PC-3 (cell line): ENCODE results near the gene TP53I3. TPM values are rescaled to one million over a fixed set of nuclear protein-coding genes. Genes with fewer than 3 reads are reported as not detected.
"Not testable (repeated sequence)": the region's sequence is repeated elsewhere in the genome, so short reads cannot be mapped to it uniquely, and the experiment has no call there.

Source experiments
- ATAC-seq: fragments of 200-7000 bp; cut with Tn5 transposase; 2 replicates; pipeline ENCODE4 v1.9.1; 2020; ENCODE audit warnings: mild to moderate bottlenecking, moderate library complexity
- BruUV-seq: library from RNA; stranded (reverse); fragments of 400-500 nt; replicated peaks from 2 replicates; lab custom pipeline; 2021; lab: Mats Ljungman, UMichigan
- CTCF ChIA-PET: fragments of 300-600 bp; sonication (Branson Sonifier 250); formaldehyde crosslinking; loops from one replicate; lab custom pipeline; 2022; ENCODE audit warnings: antibody characterized with exemption; lab: Charles Lee
- POLR2A ChIA-PET: fragments of 300-600 bp; sonication (Branson Sonifier 250); formaldehyde crosslinking; loops from one replicate; lab custom pipeline; 2022; ENCODE audit warnings: antibody characterized with exemption; ENCODE audit not compliant: unreplicated experiment; lab: Charles Lee
- DNase-seq: peaks from one replicate; pipeline ENCODE4 v3.0.0-alpha.2; 2015
- H2AFZ ChIP-seq: fragments of 300-600 bp; sonication (generic); 2 replicates; pipeline ENCODE4 v1.6.0; 2016; ENCODE audit warnings: antibody characterized with exemption, low read length
- H3F3A ChIP-seq: fragments of 300-600 bp; sonication (generic); one replicate; pipeline ENCODE4 v1.6.0; 2017; ENCODE audit warnings: antibody characterized with exemption, low read length, control low read depth, mild to moderate bottlenecking; ENCODE audit not compliant: unreplicated experiment
- H3K27ac ChIP-seq: fragments of 300-600 bp; sonication (generic); 2 replicates; pipeline ENCODE4 v1.5.1; 2016; ENCODE audit warnings: mild to moderate bottlenecking, low read length
- H3K27me3 ChIP-seq: fragments of 300-600 bp; sonication (generic); 2 replicates; pipeline ENCODE4 v1.6.1; 2016; ENCODE audit warnings: low read length, mixed read lengths
- H3K36me3 ChIP-seq: fragments of 300-600 bp; sonication (generic); 2 replicates; pipeline ENCODE4 v1.6.1; 2016; ENCODE audit warnings: low read depth, mixed run types, low read length, mixed read lengths
- H3K4me1 ChIP-seq: fragments of 300-600 bp; sonication (generic); 2 replicates; pipeline ENCODE4 v1.5.1; 2016; ENCODE audit warnings: low read length; ENCODE audit not compliant: insufficient read depth
- H3K4me2 ChIP-seq: fragments of 300-600 bp; sonication (generic); 2 replicates; pipeline ENCODE4 v1.6.0; 2016; ENCODE audit warnings: low read length
- H3K4me3 ChIP-seq: fragments of 300-600 bp; sonication (generic); 2 replicates; pipeline ENCODE4 v1.5.1; 2016; ENCODE audit warnings: mild to moderate bottlenecking, low read length, mixed read lengths
- H3K79me2 ChIP-seq: fragments of 300-600 bp; sonication (generic); 2 replicates; pipeline ENCODE4 v1.6.1; 2017; ENCODE audit warnings: low read length, mixed read lengths
- H3K9ac ChIP-seq: fragments of 300-600 bp; sonication (generic); 2 replicates; pipeline ENCODE4 v1.6.0; 2016; ENCODE audit warnings: mild to moderate bottlenecking, low read length
- H3K9me2 ChIP-seq: fragments of 300-600 bp; sonication (generic); replicated peaks from 2 replicates; pipeline ENCODE4 v1.6.1; 2016; ENCODE audit warnings: mixed run types, low read length, mixed read lengths
- H3K9me3 ChIP-seq: fragments of 300-600 bp; sonication (generic); 2 replicates; pipeline ENCODE4 v1.6.1; 2016; ENCODE audit warnings: low read length, mixed read lengths
- H4K20me1 ChIP-seq: fragments of 300-600 bp; sonication (generic); 2 replicates; pipeline ENCODE4 v1.6.1; 2016; ENCODE audit warnings: low read length, mixed read lengths
- EZH2 ChIP-seq: fragments of 300-600 bp; sonication (generic); IDR thresholded peaks from one replicate; pipeline ENCODE4 v1.6.1; 2017; ENCODE audit warnings: antibody characterized with exemption, mild to moderate bottlenecking, low read length; ENCODE audit not compliant: unreplicated experiment
- EZH2phosphoT487 ChIP-seq: fragments of 300-600 bp; sonication (generic); IDR thresholded peaks from 2 replicates; pipeline ENCODE4 v1.6.1; 2018; ENCODE audit warnings: mild to moderate bottlenecking, antibody characterized with exemption, low read length, borderline replicate concordance
- intact Hi-C: fragments of 100-400 bp; cut with micrococcal nuclease; formaldehyde crosslinking; loops from 2 replicates; pipeline ENCODE4 v1.9.0; 2023
- total RNA-seq: library from RNA; depleted of rRNA; stranded (reverse); fragments of >200 nt; gene quantifications from 2 replicates; pipeline ENCODE4 v1.2.3, GENCODE V29; 2014
- TF ChIP-seq, protein P1 (sequence below): fragments of 300-600 bp; sonication (generic); conservative IDR thresholded peaks from 2 replicates; pipeline ENCODE4 v1.5.1; 2017; ENCODE audit warnings: antibody characterized with exemption, low read depth, mild to moderate bottlenecking, low read length

Gene TP53I3
- total RNA-seq, 1 experiment from 2014 or later, result 42.4 TPM

DNA sequence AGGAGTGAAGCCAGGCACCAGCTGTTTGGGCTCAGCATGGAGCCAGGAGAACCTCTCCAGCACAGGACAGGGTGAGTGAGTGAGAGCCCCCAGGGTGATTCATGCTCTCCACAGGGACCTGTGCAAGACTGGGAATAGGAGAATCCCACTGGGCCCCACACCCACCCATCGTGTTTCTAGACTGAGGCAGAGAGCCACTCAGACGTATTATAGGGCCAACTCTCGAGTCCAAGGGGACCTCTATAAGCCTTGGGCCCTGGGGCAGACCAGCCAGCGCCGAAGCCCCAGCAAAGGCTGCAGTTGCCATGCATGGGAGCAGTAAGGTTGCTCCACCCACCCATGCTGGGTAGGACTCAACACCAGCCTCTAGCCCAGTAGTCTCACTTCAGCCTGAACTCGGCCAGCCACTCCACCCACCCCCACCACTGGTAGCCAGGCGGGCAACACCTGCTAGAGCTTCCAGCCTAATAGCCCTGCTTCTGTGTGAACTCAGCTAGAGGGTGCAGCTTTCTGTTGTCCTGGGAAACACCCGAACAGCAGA, 19.5 kb upstream of the TP53I3 start:
- Histone ChIP-seq H3K9ac (no peak overlapping the region), H3K4me2 (no peak overlapping the region), H3K27me3 (no peaks in the 10 kb centered on the region), H3F3A (no peaks in the 10 kb centered on the region), H3K9me2 (no peaks in the 10 kb centered on the region), H3K4me1 (no peaks in the 10 kb centered on the region), H3K79me2 (no peaks in the 10 kb centered on the region), H3K4me3 (no peak overlapping the region), H3K36me3 (no peaks in the 10 kb centered on the region), H2AFZ (no peak overlapping the region), H3K27ac (no peak overlapping the region), H4K20me1 (no peaks in the 10 kb centered on the region), H3K9me3 (no peaks in the 10 kb centered on the region)
- BruUV-seq, result no TSS peak
- ChIA-PET CTCF (no interaction called here), POLR2A (no interaction called here)
- no peak for ATAC-seq
- no peak for DNase-seq
- no peak for TF ChIP-seq EZH2phosphoT487
- no peak for TF ChIP-seq EZH2
- TF ChIP-seq, protein P1, sequence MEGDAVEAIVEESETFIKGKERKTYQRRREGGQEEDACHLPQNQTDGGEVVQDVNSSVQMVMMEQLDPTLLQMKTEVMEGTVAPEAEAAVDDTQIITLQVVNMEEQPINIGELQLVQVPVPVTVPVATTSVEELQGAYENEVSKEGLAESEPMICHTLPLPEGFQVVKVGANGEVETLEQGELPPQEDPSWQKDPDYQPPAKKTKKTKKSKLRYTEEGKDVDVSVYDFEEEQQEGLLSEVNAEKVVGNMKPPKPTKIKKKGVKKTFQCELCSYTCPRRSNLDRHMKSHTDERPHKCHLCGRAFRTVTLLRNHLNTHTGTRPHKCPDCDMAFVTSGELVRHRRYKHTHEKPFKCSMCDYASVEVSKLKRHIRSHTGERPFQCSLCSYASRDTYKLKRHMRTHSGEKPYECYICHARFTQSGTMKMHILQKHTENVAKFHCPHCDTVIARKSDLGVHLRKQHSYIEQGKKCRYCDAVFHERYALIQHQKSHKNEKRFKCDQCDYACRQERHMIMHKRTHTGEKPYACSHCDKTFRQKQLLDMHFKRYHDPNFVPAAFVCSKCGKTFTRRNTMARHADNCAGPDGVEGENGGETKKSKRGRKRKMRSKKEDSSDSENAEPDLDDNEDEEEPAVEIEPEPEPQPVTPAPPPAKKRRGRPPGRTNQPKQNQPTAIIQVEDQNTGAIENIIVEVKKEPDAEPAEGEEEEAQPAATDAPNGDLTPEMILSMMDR, result no peak
- intact Hi-C loops, result no loop called here

DNA sequence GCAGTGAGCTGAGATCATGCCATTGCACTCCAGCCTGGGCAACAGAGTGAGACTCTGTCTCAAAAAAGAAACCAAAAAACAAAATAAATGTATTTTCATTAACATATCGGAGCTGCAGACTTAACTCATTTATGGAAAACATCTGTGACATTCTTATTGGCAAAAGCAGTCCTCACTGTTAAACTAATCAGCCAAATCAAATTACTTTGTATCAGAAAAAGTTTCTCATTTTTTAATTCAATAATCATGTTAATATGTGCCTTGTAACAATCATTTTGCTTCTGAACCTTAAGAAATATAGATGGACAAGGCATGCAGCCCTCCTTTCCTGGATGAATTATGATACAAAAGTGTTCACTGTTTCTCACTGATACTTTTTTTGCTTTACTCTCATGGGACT, 18.0 kb upstream of the TP53I3 start:
- Histone ChIP-seq H2AFZ (no peak overlapping the region), H4K20me1 (no peaks in the 10 kb centered on the region), H3K4me2 (no peak overlapping the region), H3F3A (no peaks in the 10 kb centered on the region), H3K9me3 (no peaks in the 10 kb centered on the region), H3K27me3 (no peaks in the 10 kb centered on the region), H3K4me3 (no peak overlapping the region), H3K9ac (no peak overlapping the region), H3K36me3 (no peaks in the 10 kb centered on the region), H3K9me2 (no peaks in the 10 kb centered on the region), H3K27ac (no peak overlapping the region), H3K4me1 (no peaks in the 10 kb centered on the region), H3K79me2 (no peaks in the 10 kb centered on the region)
- ChIA-PET POLR2A (no interaction called here), CTCF (no interaction called here)
- no peak for TF ChIP-seq EZH2phosphoT487
- TF ChIP-seq, protein P1, result no peak
- no peak for TF ChIP-seq EZH2
- ATAC-seq (no peak), DNase-seq (no peak)
- no TSS peak for BruUV-seq
- intact Hi-C loops, result no loop called here

DNA sequence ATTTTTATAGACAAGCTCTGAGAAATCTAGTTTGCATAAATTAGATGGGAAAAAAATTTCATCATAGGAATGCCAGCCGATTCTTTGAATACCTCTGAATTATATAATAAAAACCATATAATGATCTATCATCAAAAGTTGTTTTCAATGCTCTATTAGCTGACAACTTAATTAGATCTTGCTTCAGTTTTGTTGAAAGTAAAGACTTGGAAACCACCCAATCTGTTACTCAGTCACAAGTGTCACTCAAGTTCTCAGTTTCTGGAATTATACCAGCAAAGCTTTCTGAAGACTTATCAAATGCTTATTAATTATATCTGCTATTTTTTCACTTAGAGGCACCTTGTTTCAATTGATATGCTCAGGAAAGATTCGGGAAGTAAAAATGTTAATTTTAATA, 17.4 kb upstream of the TP53I3 start:
- ChIA-PET POLR2A (no interaction called here), CTCF (no interaction called here)
- no peaks in the 10 kb centered on the region for H3K9me3 ChIP-seq
- H4K20me1 ChIP-seq, result no peaks in the 10 kb centered on the region
- H3K27me3 ChIP-seq, result no peaks in the 10 kb centered on the region
- H3K27ac ChIP-seq, result no peak overlapping the region
- no TSS peak for BruUV-seq
- H3K36me3 ChIP-seq, result no peaks in the 10 kb centered on the region
- H3F3A ChIP-seq, result no peaks in the 10 kb centered on the region
- no peaks in the 10 kb centered on the region for H3K4me1 ChIP-seq
- H3K9ac ChIP-seq, result no peak overlapping the region
- H3K4me2 ChIP-seq, result no peak overlapping the region
- no peaks in the 10 kb centered on the region for H3K9me2 ChIP-seq
- DNase-seq, result no peak
- ATAC-seq, result no peak
- H3K79me2 ChIP-seq, result no peaks in the 10 kb centered on the region
- H2AFZ ChIP-seq, result no peak overlapping the region
- intact Hi-C loops, result no loop called here
- H3K4me3 ChIP-seq, result no peak overlapping the region
- TF ChIP-seq EZH2phosphoT487, result no peak
- TF ChIP-seq EZH2, result no peak
- TF ChIP-seq, protein P1, result no peak

DNA sequence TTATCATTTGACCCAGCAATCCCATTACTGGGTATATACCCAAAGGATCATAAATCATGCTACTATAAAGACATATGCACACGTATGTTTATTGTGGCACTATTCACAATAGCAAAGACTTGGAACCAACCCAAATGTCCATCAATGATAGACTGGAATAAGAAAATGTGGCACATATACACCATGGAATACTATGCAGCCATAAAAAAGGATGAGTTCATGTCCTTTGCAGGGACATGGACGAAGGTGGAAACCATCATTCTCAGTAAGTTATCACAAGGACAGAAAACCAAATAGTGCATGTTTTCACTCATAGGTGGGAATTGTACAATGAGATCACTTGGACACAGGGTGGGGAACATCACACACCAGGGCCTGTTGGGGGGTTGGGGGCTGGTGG, 16.1 kb upstream of the TP53I3 start:
- H3K9me3 ChIP-seq, intact Hi-C loops, H3K4me3 ChIP-seq, POLR2A ChIA-PET, H3F3A ChIP-seq, H3K27ac ChIP-seq, CTCF ChIA-PET, H3K4me2 ChIP-seq, ATAC-seq, H3K27me3 ChIP-seq, H3K36me3 ChIP-seq, H2AFZ ChIP-seq, H3K4me1 ChIP-seq, H3K79me2 ChIP-seq, H3K9me2 ChIP-seq, H3K9ac ChIP-seq, BruUV-seq, H4K20me1 ChIP-seq, DNase-seq: not testable (repeated sequence)
